Natural killer cell (primary cell): Measurements from ENCODE around the gene PARPBP. TPM values are rescaled to one million over a fixed set of nuclear protein-coding genes. Genes with fewer than 3 reads are reported as not detected.
"Not testable (repeated sequence)": the region's sequence is repeated elsewhere in the genome, so short reads cannot be mapped to it uniquely, and the experiment has no call there.

Experiments
- ATAC-seq, 3 donors: fragments of 150-1000 bp in 2 of 3; fragments of 200-7000 bp in 1 of 3; cut with Tn5 transposase; 1 replicate in 1 of 3; 2 replicates in 2 of 3; pipeline ENCODE4 v1.10.0; 2021; ENCODE audit warnings: mild to moderate bottlenecking in 2 of 3, moderate library complexity in 2 of 3
- DNase-seq, 2 donors: peaks; one replicate each; pipeline versions ENCODE4 v3.0.0 to v3.0.0-alpha.2; 2013 to 2021; ENCODE audit warnings: mixed read lengths in 1 of 2
- H3K27ac ChIP-seq: one replicate; pipeline ENCODE4 v1.5.1; 2013; ENCODE audit warnings: mild to moderate bottlenecking, low read length
- H3K27me3 ChIP-seq: one replicate; pipeline ENCODE4 v1.6.1; 2013; ENCODE audit warnings: low read length; ENCODE audit not compliant: control insufficient read depth, insufficient read depth
- H3K36me3 ChIP-seq: one replicate; pipeline ENCODE4 v1.6.1; 2013; ENCODE audit warnings: low read length; ENCODE audit not compliant: control insufficient read depth, insufficient read depth
- H3K4me1 ChIP-seq: one replicate; pipeline ENCODE4 v1.6.1; 2013; ENCODE audit warnings: low read length; ENCODE audit not compliant: control insufficient read depth, insufficient read depth
- H3K4me3 ChIP-seq: one replicate; pipeline ENCODE4 v1.5.1; 2013; ENCODE audit warnings: low read length
- H3K9me3 ChIP-seq: one replicate; pipeline ENCODE4 v1.6.1; 2013; ENCODE audit warnings: low read length; ENCODE audit not compliant: control insufficient read depth, insufficient read depth
- H3K27ac Mint-ChIP-seq, 2 donors: one replicate each; pipeline ENCODE4 v1.8.0; 2022; ENCODE audit warnings: mild to moderate bottlenecking in 2 of 2, mixed read lengths in 2 of 2, moderate library complexity in 1 of 2
- H3K27me3 Mint-ChIP-seq, 2 donors: one replicate each; pipeline ENCODE4 v1.8.0; 2022; ENCODE audit warnings: low read depth in 2 of 2, mixed read lengths in 2 of 2
- H3K36me3 Mint-ChIP-seq: one replicate; pipeline ENCODE4 v1.8.0; 2022; ENCODE audit warnings: mixed read lengths
- H3K4me1 Mint-ChIP-seq, 2 donors: one replicate each; pipeline ENCODE4 v1.8.0; 2022; ENCODE audit warnings: mixed read lengths in 2 of 2
- H3K4me3 Mint-ChIP-seq: one replicate; pipeline ENCODE4 v1.8.0; 2022; ENCODE audit warnings: mild to moderate bottlenecking, moderate library complexity, mixed read lengths
- H3K9me3 Mint-ChIP-seq, 2 donors: one replicate each; pipeline ENCODE4 v1.8.0; 2022; ENCODE audit warnings: mixed read lengths in 2 of 2
- WGBS: methylation state at CpG from one replicate; pipeline ENCODE4 v1.1.7; 2013; ENCODE audit warnings: missing lambda C conversion rate; ENCODE audit not compliant: insufficient coverage; 5-methylcytosine and 5-hydroxymethylcytosine counted together
- intact Hi-C: fragments of 100-400 bp; cut with micrococcal nuclease; formaldehyde crosslinking; loops from one replicate; pipeline ENCODE4 v1.14.2; 2022
- total RNA-seq, 4 donors: library from RNA; stranded (reverse); fragments of 120-200 nt in 1 of 4; gene quantifications; one replicate each; pipeline versions ENCODE4 v1.2.3 to v1.2.4, GENCODE V29; 2013 to 2022
- TF ChIP-seq, protein P1 (sequence below): fragments of 200-600 bp; IDR thresholded peaks from one replicate; pipeline ENCODE4 v1.8.0; 2022; ENCODE audit warnings: antibody characterized with exemption

The PARPBP gene
- total RNA-seq, 3 donors from 2014 or later (not counting 1 experiment from before 2014, with no cell fraction given), result 2.8 to 5.6 (median 3.5) TPM

GRCh38 chr12:102227954-102228353 is 108.0 kb downstream of the PARPBP start:
- intact Hi-C loops, result no loop called here
- H3K9me3 Mint-ChIP-seq, result no peaks in the 10 kb centered on the region
- WGBS, result 89% methylated on average over 4 of the region's 5 CpGs
- no peak overlapping the region for H3K4me3 ChIP-seq
- peaks cover 0 to 8% of the 10 kb centered on the region in 2 donors for H3K27me3 Mint-ChIP-seq
- no peak for ATAC-seq
- no peaks in the 10 kb centered on the region for H3K9me3 ChIP-seq
- H3K36me3 Mint-ChIP-seq, result no peaks in the 10 kb centered on the region
- H3K4me1 Mint-ChIP-seq, result no peaks in the 10 kb centered on the region
- no peaks in the 10 kb centered on the region for H3K27me3 ChIP-seq
- no peak for DNase-seq
- TF ChIP-seq, protein P1, sequence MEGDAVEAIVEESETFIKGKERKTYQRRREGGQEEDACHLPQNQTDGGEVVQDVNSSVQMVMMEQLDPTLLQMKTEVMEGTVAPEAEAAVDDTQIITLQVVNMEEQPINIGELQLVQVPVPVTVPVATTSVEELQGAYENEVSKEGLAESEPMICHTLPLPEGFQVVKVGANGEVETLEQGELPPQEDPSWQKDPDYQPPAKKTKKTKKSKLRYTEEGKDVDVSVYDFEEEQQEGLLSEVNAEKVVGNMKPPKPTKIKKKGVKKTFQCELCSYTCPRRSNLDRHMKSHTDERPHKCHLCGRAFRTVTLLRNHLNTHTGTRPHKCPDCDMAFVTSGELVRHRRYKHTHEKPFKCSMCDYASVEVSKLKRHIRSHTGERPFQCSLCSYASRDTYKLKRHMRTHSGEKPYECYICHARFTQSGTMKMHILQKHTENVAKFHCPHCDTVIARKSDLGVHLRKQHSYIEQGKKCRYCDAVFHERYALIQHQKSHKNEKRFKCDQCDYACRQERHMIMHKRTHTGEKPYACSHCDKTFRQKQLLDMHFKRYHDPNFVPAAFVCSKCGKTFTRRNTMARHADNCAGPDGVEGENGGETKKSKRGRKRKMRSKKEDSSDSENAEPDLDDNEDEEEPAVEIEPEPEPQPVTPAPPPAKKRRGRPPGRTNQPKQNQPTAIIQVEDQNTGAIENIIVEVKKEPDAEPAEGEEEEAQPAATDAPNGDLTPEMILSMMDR, result no peak
- no peak overlapping the region for H3K4me3 Mint-ChIP-seq
- no peaks in the 10 kb centered on the region for H3K4me1 ChIP-seq
- H3K27ac ChIP-seq, result no peak overlapping the region
- H3K27ac Mint-ChIP-seq, result no peak overlapping the region
- H3K36me3 ChIP-seq, result no peaks in the 10 kb centered on the region

DNA sequence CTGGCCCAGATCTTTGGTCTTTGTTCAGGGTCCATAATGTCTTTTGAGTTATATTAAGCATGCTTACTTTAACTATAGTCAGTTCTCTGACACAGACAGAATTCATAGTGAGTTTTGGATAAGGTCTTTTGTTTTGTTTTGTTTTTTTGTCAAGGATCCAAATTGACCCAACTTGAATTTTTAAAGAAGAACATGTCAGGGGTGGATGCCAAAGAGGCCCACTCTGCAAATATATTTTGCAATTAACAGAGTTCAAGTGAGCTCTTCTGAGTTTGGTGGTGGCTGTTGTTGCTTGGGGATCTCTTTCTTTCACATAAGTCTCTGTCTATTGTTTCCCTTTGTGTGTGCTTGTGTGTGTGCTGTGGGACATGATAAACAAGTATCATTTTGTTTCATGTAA is 112.1 kb downstream of the PARPBP start:
- TF ChIP-seq, protein P1, result no peak
- H3K27me3 Mint-ChIP-seq, result peaks cover 0 to 11% of the 10 kb centered on the region in 2 donors
- no peaks in the 10 kb centered on the region for H3K4me1 Mint-ChIP-seq
- no peak for DNase-seq
- no peak for ATAC-seq
- no peak overlapping the region for H3K4me3 Mint-ChIP-seq
- H3K27ac Mint-ChIP-seq, result no peak overlapping the region
- Histone ChIP-seq H3K4me1 (no peaks in the 10 kb centered on the region), H3K9me3 (no peaks in the 10 kb centered on the region), H3K4me3 (no peak overlapping the region), H3K36me3 (no peaks in the 10 kb centered on the region), H3K27me3 (no peaks in the 10 kb centered on the region), H3K27ac (no peak overlapping the region)
- intact Hi-C loops, result no loop called here
- no peaks in the 10 kb centered on the region for H3K9me3 Mint-ChIP-seq
- H3K36me3 Mint-ChIP-seq, result no peaks in the 10 kb centered on the region

GRCh38 chr12:102232446-102232845 is 112.5 kb downstream of the PARPBP start:
- Histone ChIP-seq H3K4me3 (no peak overlapping the region), H3K9me3 (no peaks in the 10 kb centered on the region), H3K27me3 (no peaks in the 10 kb centered on the region), H3K27ac (no peak overlapping the region), H3K36me3 (no peaks in the 10 kb centered on the region), H3K4me1 (no peaks in the 10 kb centered on the region)
- Mint-ChIP-seq H3K9me3 (no peaks in the 10 kb centered on the region), H3K36me3 (no peaks in the 10 kb centered on the region), H3K27ac (no peak overlapping the region), H3K4me3 (no peak overlapping the region), H3K27me3 (peaks cover 0 to 11% of the 10 kb centered on the region in 2 donors), H3K4me1 (no peaks in the 10 kb centered on the region)
- intact Hi-C loops, result no loop called here
- DNase-seq (no peak), ATAC-seq (no peak)
- WGBS, result 97% methylated on average over 1 of the region's 1 CpG
- TF ChIP-seq, protein P1, result no peak

- no peak overlapping the region for H3K4me3 Mint-ChIP-seq
- no peaks in the 10 kb centered on the region for H3K36me3 Mint-ChIP-seq
- peaks cover 0 to 11% of the 10 kb centered on the region in 2 donors for H3K27me3 Mint-ChIP-seq
- 95% methylated on average over 2 of the region's 2 CpGs for WGBS
- Histone ChIP-seq H3K36me3 (no peaks in the 10 kb centered on the region), H3K9me3 (no peaks in the 10 kb centered on the region), H3K4me1 (no peaks in the 10 kb centered on the region), H3K27me3 (no peaks in the 10 kb centered on the region), H3K27ac (no peak overlapping the region), H3K4me3 (no peak overlapping the region)
- intact Hi-C loops, result no loop called here
- DNase-seq, result no peak
- TF ChIP-seq, protein P1, result no peak
- H3K9me3 Mint-ChIP-seq, result peaks cover 0 to 4% of the 10 kb centered on the region in 2 donors
- no peak for ATAC-seq
- H3K4me1 Mint-ChIP-seq, result no peaks in the 10 kb centered on the region
- no peak overlapping the region for H3K27ac Mint-ChIP-seq
These were observed 114.6 kb downstream of the PARPBP start for GRCh38 chr12:102234599-102234998.

DNA sequence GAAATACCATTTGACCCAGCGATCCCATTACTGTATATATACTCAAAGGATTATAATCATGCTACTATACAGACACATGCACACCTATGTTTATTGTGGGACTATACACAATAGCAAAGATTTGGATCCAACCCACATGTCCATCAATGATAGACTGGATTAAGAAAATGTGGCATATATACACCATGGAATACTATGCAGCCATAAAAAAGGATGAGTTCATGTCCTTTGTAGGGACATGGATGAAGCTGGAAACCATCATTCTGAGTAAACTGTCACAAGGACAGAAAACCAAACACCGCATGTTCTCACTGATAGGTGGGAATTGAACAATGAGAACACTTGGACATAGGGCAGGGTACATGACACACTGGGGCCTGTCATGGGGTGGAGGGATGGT is 120.9 kb downstream of the PARPBP start:
- H3K27me3 Mint-ChIP-seq, H3K4me1 ChIP-seq, H3K36me3 ChIP-seq, ATAC-seq, H3K4me1 Mint-ChIP-seq, H3K4me3 ChIP-seq, H3K27me3 ChIP-seq, H3K27ac ChIP-seq, H3K36me3 Mint-ChIP-seq, H3K9me3 ChIP-seq, H3K4me3 Mint-ChIP-seq, DNase-seq, H3K9me3 Mint-ChIP-seq, H3K27ac Mint-ChIP-seq, intact Hi-C loops: not testable (repeated sequence)
- WGBS, result 96% methylated on average over 1 of the region's 2 CpGs
